Measurements from ENCODE around the gene SLC13A3. TPM values are rescaled to one million over a fixed set of nuclear protein-coding genes. Genes with fewer than 3 reads are reported as not detected.

Gene SLC13A3
- total RNA-seq, 1 donor from 2014 or later: 0.66 TPM

DNA sequence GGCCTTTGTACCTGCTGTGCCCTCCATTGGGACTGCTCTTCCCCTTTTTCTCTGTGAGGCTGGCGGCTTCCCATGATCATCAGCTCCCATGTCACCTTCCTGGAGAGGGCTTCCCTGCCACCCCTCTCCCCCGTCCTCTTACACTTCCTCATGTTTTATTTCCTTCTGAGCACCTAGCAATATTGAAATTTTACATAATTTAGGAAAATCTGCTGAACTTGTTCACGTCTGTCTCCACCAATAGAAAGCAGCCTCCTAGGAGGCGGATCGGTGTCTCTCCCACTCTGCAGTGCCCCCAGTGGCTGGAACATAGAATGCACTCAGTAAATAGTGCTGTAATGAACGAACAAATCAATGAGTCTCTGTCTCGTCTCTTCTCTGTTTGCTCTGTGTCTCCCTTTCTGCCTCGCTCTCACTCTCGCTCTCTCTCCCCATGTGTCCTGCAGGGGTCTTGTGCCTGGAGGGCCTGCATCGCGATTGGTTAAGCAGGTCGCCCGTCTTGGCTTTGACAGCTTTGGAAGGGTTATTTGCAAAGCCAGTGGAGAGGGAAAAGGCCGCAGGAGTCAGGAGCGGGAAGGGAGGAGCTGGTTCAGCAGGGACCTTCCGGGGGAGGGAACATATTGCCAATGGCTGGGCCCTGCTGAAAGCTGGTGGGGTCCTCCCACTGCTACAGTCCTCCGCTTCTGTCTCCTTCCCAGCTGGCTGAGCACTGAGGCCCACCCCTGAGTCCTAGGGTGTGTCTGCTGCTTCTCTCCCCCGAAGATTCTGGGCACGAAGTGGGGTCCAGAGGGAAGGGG lies 88.7 kb downstream of the SLC13A3 start:
- Mint-ChIP-seq H3K4me3 (ENCODE audit: unreplicated experiment) (no peak overlapping the region), H3K4me1 (ENCODE audit: low read depth, unreplicated experiment) (peaks cover 3% of the 10 kb centered on the region), H3K36me3 (ENCODE audit: low read depth, unreplicated experiment) (peaks cover 1% of the 10 kb centered on the region), H3K9me3 (ENCODE audit: unreplicated experiment) (no peaks in the 10 kb centered on the region), H3K27me3 (ENCODE audit: low read depth, unreplicated experiment) (no peaks in the 10 kb centered on the region), H3K27ac (ENCODE audit: unreplicated experiment) (no peak overlapping the region)
- Histone ChIP-seq H3K79me2 (ENCODE audit: insufficient read depth, low read length) (no peaks in the 10 kb centered on the region), H3K4me1 (ENCODE audit: insufficient read depth, low read length) (peaks cover 6% of the 10 kb centered on the region), H3K9ac (ENCODE audit: low read length) (peak overlapping the region; percentile 38), H3K27me3 (ENCODE audit: insufficient read depth, low read length) (no peaks in the 10 kb centered on the region), H4K20me1 (ENCODE audit: insufficient read depth, low read length) (no peaks in the 10 kb centered on the region), H3K4me2 (ENCODE audit: low read length) (peak overlapping the region; percentile 85), H3K36me3 (ENCODE audit: insufficient read depth, low read length) (no peaks in the 10 kb centered on the region), H3K9me3 (ENCODE audit: insufficient read depth, low read depth, low read length) (no peaks in the 10 kb centered on the region), H3K4me3 (ENCODE audit: insufficient read depth, low read depth, low read length) (peak overlapping the region; percentile 45), H3K27ac (ENCODE audit: low read depth, low read length) (no peak overlapping the region), H2AFZ (ENCODE audit: low read depth, low read length) (peak overlapping the region; percentile 90)
- TF ChIP-seq, protein P1, sequence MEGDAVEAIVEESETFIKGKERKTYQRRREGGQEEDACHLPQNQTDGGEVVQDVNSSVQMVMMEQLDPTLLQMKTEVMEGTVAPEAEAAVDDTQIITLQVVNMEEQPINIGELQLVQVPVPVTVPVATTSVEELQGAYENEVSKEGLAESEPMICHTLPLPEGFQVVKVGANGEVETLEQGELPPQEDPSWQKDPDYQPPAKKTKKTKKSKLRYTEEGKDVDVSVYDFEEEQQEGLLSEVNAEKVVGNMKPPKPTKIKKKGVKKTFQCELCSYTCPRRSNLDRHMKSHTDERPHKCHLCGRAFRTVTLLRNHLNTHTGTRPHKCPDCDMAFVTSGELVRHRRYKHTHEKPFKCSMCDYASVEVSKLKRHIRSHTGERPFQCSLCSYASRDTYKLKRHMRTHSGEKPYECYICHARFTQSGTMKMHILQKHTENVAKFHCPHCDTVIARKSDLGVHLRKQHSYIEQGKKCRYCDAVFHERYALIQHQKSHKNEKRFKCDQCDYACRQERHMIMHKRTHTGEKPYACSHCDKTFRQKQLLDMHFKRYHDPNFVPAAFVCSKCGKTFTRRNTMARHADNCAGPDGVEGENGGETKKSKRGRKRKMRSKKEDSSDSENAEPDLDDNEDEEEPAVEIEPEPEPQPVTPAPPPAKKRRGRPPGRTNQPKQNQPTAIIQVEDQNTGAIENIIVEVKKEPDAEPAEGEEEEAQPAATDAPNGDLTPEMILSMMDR (IDR thresholded peaks at IDR 0.05; ENCODE audit: insufficient read depth, low read depth, low read length): peak; percentile 95
- no peak for TF ChIP-seq EZH2 (IDR thresholded peaks at IDR 0.05; ENCODE audit: insufficient read depth, low read length)
- FAIRE-seq (no peak), DNase-seq (ENCODE audit: low read depth) (peak; percentile 19)

DNA sequence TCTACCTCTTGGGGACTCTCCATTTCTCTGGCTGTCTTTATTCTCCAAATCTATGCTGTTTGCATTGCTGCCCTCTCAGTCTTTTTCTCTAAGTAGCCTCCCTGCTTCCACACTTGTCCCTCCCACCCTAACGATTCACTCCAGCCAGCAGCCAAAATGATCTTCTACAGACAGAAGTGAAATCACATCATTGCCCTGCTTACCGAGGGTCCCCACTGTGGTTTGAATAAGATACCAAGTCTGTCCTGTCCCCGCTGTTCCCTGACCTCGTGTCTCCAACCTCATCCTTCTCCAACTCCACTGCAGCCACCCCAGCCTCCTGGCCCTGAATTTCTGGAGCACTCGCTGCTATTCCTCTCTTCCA lies 89.3 kb downstream of the SLC13A3 start:
- H3K27me3 Mint-ChIP-seq (ENCODE audit: low read depth, unreplicated experiment): no peaks in the 10 kb centered on the region
- Histone ChIP-seq H4K20me1 (ENCODE audit: insufficient read depth, low read length) (no peaks in the 10 kb centered on the region), H3K27ac (ENCODE audit: low read depth, low read length) (no peak overlapping the region), H3K27me3 (ENCODE audit: insufficient read depth, low read length) (no peaks in the 10 kb centered on the region), H3K36me3 (ENCODE audit: insufficient read depth, low read length) (no peaks in the 10 kb centered on the region), H3K4me2 (ENCODE audit: low read length) (peak overlapping the region; percentile 85), H2AFZ (ENCODE audit: low read depth, low read length) (peak overlapping the region; percentile 90), H3K4me3 (ENCODE audit: insufficient read depth, low read depth, low read length) (peak overlapping the region; percentile 45), H3K9me3 (ENCODE audit: insufficient read depth, low read depth, low read length) (no peaks in the 10 kb centered on the region), H3K9ac (ENCODE audit: low read length) (peak overlapping the region; percentile 38), H3K4me1 (ENCODE audit: insufficient read depth, low read length) (peaks cover 6% of the 10 kb centered on the region), H3K79me2 (ENCODE audit: insufficient read depth, low read length) (no peaks in the 10 kb centered on the region)
- H3K36me3 Mint-ChIP-seq (ENCODE audit: low read depth, unreplicated experiment): peaks cover 1% of the 10 kb centered on the region
- no peak overlapping the region for H3K27ac Mint-ChIP-seq (ENCODE audit: unreplicated experiment)
- H3K9me3 Mint-ChIP-seq (ENCODE audit: unreplicated experiment): no peaks in the 10 kb centered on the region
- FAIRE-seq (no peak), DNase-seq (ENCODE audit: low read depth) (no peak)
- peaks cover 3% of the 10 kb centered on the region for H3K4me1 Mint-ChIP-seq (ENCODE audit: low read depth, unreplicated experiment)
- TF ChIP-seq EZH2 (IDR thresholded peaks at IDR 0.05; ENCODE audit: insufficient read depth, low read length): no peak
- TF ChIP-seq, protein P1 (IDR thresholded peaks at IDR 0.05; ENCODE audit: insufficient read depth, low read depth, low read length): no peak
- H3K4me3 Mint-ChIP-seq (ENCODE audit: unreplicated experiment): no peak overlapping the region

Measured in astrocyte (in vitro differentiated cells and primary cell).